ENCODE data around the gene BLOC1S1. TPM values are rescaled to one million over a fixed set of nuclear protein-coding genes. Genes with fewer than 3 reads are reported as not detected.
A peak's percentile ranks its signal among the peaks of the same experiment; 100 is the strongest.

The BLOC1S1 gene
- total RNA-seq, 2 experiments from 2014 or later: 139 to 152 TPM

DNA sequence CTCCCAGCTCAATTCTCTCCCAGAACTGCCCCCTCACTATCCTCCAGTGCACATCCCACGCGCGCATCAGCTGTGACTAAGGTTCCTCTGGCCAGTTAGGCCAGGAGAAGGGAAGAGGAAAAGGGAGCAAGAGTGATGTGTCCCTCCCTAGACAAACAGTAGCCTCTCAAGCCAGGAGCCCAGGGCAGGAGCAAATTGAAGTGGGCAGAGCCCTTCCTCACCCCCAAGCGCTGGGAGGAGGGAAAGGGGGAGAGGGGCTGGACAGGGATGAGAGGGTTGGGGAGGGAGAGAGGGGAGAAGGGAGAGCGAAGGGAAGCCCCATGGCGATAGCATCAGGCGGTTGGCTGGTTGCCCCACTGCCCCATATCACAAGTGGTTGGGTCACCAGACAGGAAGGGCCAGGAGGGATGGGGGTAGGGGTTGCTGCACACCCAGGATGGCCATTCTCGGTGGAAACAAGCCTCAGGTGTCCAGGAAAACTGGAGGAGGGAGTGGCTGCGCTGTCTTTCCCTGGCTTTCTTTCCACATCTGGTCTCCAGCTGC is 11.9 kb downstream of the BLOC1S1 start:
- Histone ChIP-seq H3K9me3 (ENCODE audit: low read length) (no peaks in the 10 kb centered on the region), H3K79me2 (ENCODE audit: insufficient read depth, low read depth, low read length) (peaks cover 8% of the 10 kb centered on the region; the same call in 1 of the 2 replicates), H3K27ac (ENCODE audit: low read depth, low read length, poor library complexity, severe bottlenecking) (peak overlapping the region; percentile 67), H3K36me3 (ENCODE audit: insufficient read depth, low read length) (peaks cover 37% of the 10 kb centered on the region), H3K4me2 (ENCODE audit: low read length) (peak overlapping the region; percentile 91), H3K9me2 (ENCODE audit: insufficient read depth, low read length) (no peaks in the 10 kb centered on the region), H4K20me1 (ENCODE audit: insufficient read depth, low read length) (no peaks in the 10 kb centered on the region), H3K4me1 (ENCODE audit: insufficient read depth, low read length, poor library complexity, severe bottlenecking) (peaks cover 29% of the 10 kb centered on the region), H3K4me3 (ENCODE audit: low read depth, low read length, poor library complexity, severe bottlenecking) (peak overlapping the region; percentile 77), H2AFZ (ENCODE audit: low read length) (peak overlapping the region; percentile 87; the same call in 1 of the 2 replicates)
- intact Hi-C loops (cut with micrococcal nuclease; ENCODE audit: unreplicated experiment): no loop called here
- DNase-seq (ENCODE audit: low spot score): no peak
- POLR2A ChIA-PET: no interaction called here
- TF ChIP-seq CTCF (conservative IDR thresholded peaks at IDR 0.05; ENCODE audit: low read length) (no peak), EZH2phosphoT487 (IDR thresholded peaks at IDR 0.05; ENCODE audit: borderline replicate concordance, low read depth, low read length) (no peak)
- no TSS peak for BruUV-seq (replicated peaks)
- CTCF ChIA-PET (ENCODE audit: unreplicated experiment): no interaction called here

DNA sequence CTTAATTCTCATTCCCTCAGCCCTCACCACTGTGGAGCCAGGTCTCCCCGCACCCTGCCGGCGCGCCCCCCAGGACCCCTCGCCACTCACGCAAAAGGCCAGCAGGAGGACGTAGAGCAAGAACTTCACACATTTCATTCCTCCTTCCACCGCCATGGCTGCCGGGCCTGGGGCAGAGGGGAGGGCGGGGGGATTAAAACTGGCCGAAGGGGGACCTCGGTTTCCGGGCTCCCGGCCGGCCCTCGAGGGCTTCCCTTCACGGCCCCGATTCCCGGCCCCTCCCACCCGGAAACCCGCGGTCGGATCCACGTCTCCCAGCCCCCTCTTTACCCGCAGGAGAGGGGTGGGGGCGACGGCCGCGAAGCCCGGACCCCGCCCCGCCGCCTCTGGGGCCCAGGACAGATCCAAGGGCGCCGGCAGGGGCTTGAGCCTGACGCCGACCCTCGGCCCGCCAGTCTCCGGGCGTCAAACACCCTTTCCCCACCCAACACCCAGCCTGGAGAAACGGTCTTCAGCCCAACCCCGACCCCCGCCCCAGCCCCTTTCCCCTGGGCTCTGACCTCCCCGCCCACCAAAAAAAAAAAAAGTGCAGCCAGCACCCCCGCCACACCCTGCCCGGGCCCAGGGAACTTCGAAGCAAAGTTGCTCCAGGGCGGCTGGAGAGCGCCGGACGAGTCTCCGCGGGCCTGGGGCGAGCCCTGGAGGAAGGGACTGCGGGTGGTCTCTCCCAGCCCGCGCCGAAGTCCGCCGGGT is 12.5 kb downstream of the BLOC1S1 start:
- TF ChIP-seq CTCF (conservative IDR thresholded peaks at IDR 0.05; ENCODE audit: low read length): no peak
- no peak for TF ChIP-seq EZH2phosphoT487 (IDR thresholded peaks at IDR 0.05; ENCODE audit: borderline replicate concordance, low read depth, low read length)
- H3K4me3 ChIP-seq (ENCODE audit: low read depth, low read length, poor library complexity, severe bottlenecking): peak overlapping the region; percentile 77
- CTCF ChIA-PET (ENCODE audit: unreplicated experiment): interaction anchor here (2.0 kb wide), 1 partner anchor 11 kb away, joined by 19 read pairs; no protein-coding TSS in a partner anchor
- intact Hi-C loops (cut with micrococcal nuclease; ENCODE audit: unreplicated experiment): no loop called here
- no TSS peak for BruUV-seq (replicated peaks)
- peaks cover 31% of the 10 kb centered on the region; the same call in 1 of the 2 replicates for H3K36me3 ChIP-seq (ENCODE audit: insufficient read depth, low read length)
- peak overlapping the region; percentile 67 for H3K27ac ChIP-seq (ENCODE audit: low read depth, low read length, poor library complexity, severe bottlenecking)
- no peaks in the 10 kb centered on the region for H4K20me1 ChIP-seq (ENCODE audit: insufficient read depth, low read length)
- H3K9me2 ChIP-seq (ENCODE audit: insufficient read depth, low read length): no peaks in the 10 kb centered on the region
- H3K9me3 ChIP-seq (ENCODE audit: low read length): no peaks in the 10 kb centered on the region
- peaks cover 29% of the 10 kb centered on the region for H3K4me1 ChIP-seq (ENCODE audit: insufficient read depth, low read length, poor library complexity, severe bottlenecking)
- peak overlapping the region; percentile 87; the same call in 1 of the 2 replicates for H2AFZ ChIP-seq (ENCODE audit: low read length)
- POLR2A ChIA-PET: interaction anchor here (0.7 to 2.3 kb wide), 4 partner anchors 10 to 923 kb away, joined by 3 to 16 read pairs (median 8); no protein-coding TSS in a partner anchor
- H3K79me2 ChIP-seq (ENCODE audit: insufficient read depth, low read depth, low read length): peaks cover 8% of the 10 kb centered on the region; the same call in 1 of the 2 replicates
- peak overlapping the region; percentile 91 for H3K4me2 ChIP-seq (ENCODE audit: low read length)
- peak; percentile 59 for DNase-seq (ENCODE audit: low spot score)

Measured in OCI-LY7 (cell line).